AG09319 (cell line): ENCODE results near the gene PLEKHA8.

Experiments used
- DNase-seq: peaks from one replicate; pipeline ENCODE4 v3.0.0-alpha.2; 2010; ENCODE audit warnings: low read depth; ENCODE audit errors: extremely low read depth
- CTCF ChIP-seq: IDR thresholded peaks from 2 replicates; pipeline ENCODE4 v1.5.1; 2011; ENCODE audit warnings: low read depth, mild to moderate bottlenecking, inconsistent platforms, low read length, moderate library complexity

PLEKHA8 gene

GRCh38 chr7:30074422-30075030 is 46.3 kb downstream of the PLEKHA8 start:
- no peak for DNase-seq
- TF ChIP-seq CTCF = peak; percentile 43

- no peak for TF ChIP-seq CTCF
These were observed 48.2 kb downstream of the PLEKHA8 start for GRCh38 chr7:30076411-30076810.

GRCh38 chr7:30078280-30078679 is 50.1 kb downstream of the PLEKHA8 start:
- TF ChIP-seq CTCF = no peak
- no peak for DNase-seq

More at GRCh38 chr7:30076411-30076810, 48.2 kb downstream of the PLEKHA8 start:
- no peak for DNase-seq

- DNase-seq = no peak
- no peak for TF ChIP-seq CTCF
These were observed 51.7 kb downstream of the PLEKHA8 start for GRCh38 chr7:30079880-30080279.

- DNase-seq = no peak
- no peak for TF ChIP-seq CTCF
These were observed 52.6 kb downstream of the PLEKHA8 start for GRCh38 chr7:30080818-30081217.

- DNase-seq = no peak
- TF ChIP-seq CTCF = no peak
These were observed 54.5 kb downstream of the PLEKHA8 start for GRCh38 chr7:30082686-30083085.

- TF ChIP-seq CTCF = no peak
- DNase-seq = no peak
These were observed 55.1 kb downstream of the PLEKHA8 start for GRCh38 chr7:30083334-30083733.
